EL (cell line): ENCODE measurements around the gene PCDHGB2.
"Not testable (repeated sequence)": the region's sequence is repeated elsewhere in the genome, so short reads cannot be mapped to it uniquely, and the experiment has no call there.

Source experiments
- DNase-seq: peaks from one replicate; pipeline ENCODE4 v3.0.0-alpha.2; 2016

PCDHGB2 gene

DNA sequence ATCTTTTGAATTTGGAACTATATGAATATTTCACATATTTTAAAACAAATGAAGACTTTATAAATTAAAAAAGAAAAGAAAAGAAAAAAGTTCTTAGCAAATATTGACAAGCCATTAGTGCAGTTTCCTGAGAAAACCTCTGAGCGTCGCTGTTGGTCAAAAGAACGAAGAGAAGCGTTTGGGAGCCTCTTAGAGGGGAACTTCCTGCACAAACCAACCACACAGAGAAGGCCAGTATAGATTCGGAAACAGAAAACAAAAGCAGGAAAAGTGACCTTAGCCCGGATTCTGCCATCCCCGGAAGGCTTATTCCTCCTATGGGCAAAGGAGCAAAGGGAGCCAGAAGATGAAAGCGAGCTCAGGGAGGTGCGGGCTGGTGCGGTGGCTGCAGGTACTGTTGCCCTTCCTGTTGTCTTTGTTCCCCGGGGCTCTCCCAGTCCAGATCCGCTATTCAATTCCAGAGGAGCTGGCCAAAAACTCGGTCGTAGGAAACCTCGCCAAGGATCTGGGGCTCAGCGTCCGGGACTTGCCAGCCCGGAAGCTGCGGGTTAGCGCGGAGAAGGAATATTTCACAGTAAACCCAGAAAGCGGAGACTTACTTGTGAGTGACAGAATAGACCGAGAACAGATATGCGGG lies at the start of gene PCDHGB2:
Gene PCDHGB2 (plus strand): TSS at position 205 of the 637 bp plus-strand sequence. CDS start 142 bp downstream, at position 347.
- DNase-seq = peak; percentile 68

- DNase-seq = no peak
Observed at GRCh38 chr5:141313711-141314110, 46.1 kb upstream of the PCDHGB2 start.

GRCh38 chr5:141316963-141317362 lies 42.8 kb upstream of the PCDHGB2 start:
- DNase-seq = not testable (repeated sequence)

- DNase-seq = peak; percentile 21
Observed at GRCh38 chr5:141319202-141319601, 40.6 kb upstream of the PCDHGB2 start.

DNA sequence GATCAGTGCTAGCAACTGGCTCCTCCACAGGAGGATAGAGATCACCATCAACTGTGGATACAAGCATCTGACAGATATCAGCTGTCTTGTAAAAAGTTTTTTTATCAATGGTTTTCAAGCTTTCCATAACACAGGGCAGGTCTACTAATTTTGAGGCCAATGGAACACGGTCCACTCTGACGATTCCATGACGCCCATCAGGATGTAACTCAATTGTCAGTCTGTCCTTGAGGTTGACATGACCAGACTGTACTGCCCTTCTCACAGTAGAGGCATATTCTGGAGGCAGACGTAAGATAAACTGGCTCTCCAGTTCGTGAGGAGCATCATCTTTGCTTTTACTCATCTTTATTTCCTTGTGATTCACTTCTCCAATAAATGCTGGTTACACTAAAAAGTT lies 40.1 kb upstream of the PCDHGB2 start:
- DNase-seq = no peak

- DNase-seq = peak; percentile 93
Observed at GRCh38 chr5:141320225-141321169, 39.3 kb upstream of the PCDHGB2 start, which contains the start of gene TAF7. Gene TAF7, minus strand, starts transcription at chr5:141320784. Its CDS starts 740 bp downstream, at chr5:141320044.

DNA sequence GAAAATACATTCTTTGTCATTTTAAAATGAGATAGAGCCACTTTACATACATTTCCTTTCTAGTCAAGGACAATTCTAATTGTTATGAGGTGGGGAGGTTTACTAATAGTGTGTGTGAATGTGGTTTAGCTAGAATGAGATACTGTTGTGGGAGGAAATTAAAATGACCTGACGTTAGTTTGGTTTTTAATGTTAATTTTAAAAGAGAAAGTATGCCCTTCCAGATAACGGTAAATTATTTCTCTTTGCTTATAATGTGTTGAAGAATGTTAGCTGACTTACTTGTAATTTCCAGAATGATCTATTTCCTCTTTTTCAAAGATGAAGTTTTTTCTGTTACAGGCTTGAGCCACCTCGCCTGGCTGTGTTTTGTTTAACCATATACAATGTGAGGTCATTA lies 37.5 kb upstream of the PCDHGB2 start:
- no peak for DNase-seq

DNA sequence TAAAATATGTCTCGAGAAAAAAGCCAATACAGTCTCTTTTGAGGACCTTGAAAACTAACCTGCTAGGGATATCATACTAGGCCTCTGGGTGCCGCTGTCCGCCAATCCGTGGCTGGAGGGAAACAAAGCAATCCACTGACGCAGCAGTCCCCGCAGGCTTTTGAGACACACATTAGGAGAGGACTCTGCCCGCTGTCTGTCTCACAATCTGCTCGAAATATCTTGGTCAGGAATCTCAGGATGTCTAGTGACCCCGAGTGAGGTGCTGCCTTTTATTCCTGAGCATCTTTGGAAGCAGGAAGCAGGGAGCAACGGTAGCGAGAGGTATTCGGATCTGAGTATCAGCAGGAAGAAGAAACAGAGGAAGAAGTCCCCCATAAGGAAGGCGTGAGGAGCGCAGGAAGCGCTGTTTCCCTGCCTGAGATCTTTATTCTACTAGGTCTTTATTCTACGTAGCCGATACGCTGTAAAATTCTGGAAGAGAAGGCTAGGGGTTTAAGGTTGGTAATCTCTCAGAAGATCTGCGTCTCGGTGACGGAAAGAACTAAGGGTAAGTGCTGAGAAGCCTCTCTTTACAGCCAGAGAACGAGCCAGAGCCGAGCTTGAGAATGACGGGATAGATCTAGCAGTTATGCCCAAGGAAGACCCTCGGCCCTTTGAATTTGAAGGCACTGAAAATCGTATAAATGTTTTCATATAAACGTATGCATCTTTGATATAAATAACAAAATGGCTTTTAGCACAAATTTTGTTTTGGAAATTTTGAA lies 33.5 kb upstream of the PCDHGB2 start:
- peak; percentile 77 for DNase-seq

DNA sequence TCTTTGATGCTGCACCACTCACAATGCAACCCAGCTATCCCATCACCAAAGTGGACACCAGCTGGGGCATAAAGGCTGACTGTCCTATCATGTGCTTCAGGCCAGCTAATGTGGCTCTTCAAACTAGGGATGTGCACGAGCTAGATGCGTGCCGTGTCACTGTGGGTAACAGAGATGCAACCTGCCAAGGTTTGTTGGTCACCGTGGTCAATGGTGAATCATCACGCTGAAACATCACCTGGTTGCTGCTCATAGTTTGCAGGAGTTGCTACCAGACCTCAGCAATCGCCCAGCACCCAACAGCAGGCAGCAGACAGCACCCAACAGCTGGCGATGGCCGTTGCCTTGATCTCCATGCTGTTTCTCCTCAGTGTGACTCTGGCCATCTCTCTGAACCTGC lies 31.6 kb upstream of the PCDHGB2 start:
- DNase-seq = no peak

- peak; percentile 61 for DNase-seq
Observed at GRCh38 chr5:141330299-141331080, 29.3 kb upstream of the PCDHGB2 start, which contains the start of gene PCDHGA1. Gene PCDHGA1, plus strand, starts transcription at chr5:141330514.

DNA sequence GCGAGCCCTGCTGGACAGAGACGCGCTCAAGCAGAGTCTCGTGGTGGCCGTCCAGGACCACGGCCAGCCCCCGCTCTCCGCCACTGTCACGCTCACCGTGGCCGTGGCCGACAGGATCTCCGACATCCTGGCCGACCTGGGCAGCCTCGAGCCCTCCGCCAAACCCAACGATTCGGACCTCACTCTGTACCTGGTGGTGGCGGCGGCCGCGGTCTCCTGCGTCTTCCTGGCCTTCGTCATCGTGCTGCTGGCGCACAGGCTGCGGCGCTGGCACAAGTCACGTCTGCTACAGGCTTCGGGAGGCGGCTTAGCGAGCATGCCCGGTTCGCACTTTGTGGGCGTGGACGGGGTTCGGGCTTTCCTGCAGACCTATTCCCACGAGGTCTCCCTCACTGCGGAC lies 27.2 kb upstream of the PCDHGB2 start:
- not testable (repeated sequence) for DNase-seq

GRCh38 chr5:141338538-141339306 lies 21.1 kb upstream of the PCDHGB2 start, which contains the start of gene PCDHGA2:
Gene PCDHGA2, plus strand, starts transcription at chr5:141338760.
- peak; percentile 60 for DNase-seq

GRCh38 chr5:141340781-141341354 lies 18.9 kb upstream of the PCDHGB2 start:
- not testable (repeated sequence) for DNase-seq

DNA sequence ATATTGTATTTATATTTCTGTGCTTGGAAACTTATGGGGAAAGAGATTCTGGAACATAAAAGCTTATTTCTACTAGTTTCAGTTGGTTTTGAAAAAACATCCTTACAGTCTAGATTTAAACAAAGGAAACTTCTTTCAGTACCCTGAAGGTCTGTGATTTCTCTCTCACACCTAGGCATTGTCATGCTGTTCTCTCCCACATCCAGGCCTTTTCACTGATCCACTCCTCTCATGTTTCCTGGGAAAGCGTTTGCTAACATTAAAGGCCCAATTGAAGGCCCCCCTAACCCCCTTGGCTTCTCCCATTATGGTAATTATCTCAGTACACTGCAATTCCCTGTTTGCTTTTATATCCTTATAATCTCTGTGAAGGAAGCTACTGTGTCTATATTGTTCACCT lies 17.0 kb upstream of the PCDHGB2 start:
- no peak for DNase-seq

GRCh38 chr5:141343242-141343952 lies 16.4 kb upstream of the PCDHGB2 start, which contains the start of gene PCDHGA3:
Gene PCDHGA3, plus strand, starts transcription at chr5:141343829. Its CDS starts 205 bp downstream, at chr5:141344034.
- DNase-seq = peak; percentile 43

GRCh38 chr5:141343953-141344463 lies 15.8 kb upstream of the PCDHGB2 start:
- no peak for DNase-seq

- no peak for DNase-seq
Observed at GRCh38 chr5:141345327-141345726, 14.5 kb upstream of the PCDHGB2 start.

- DNase-seq = not testable (repeated sequence)
Observed at GRCh38 chr5:141346017-141346416, 13.8 kb upstream of the PCDHGB2 start.

- peak; percentile 76 for DNase-seq
Observed at GRCh38 chr5:141349917-141350619, 9.7 kb upstream of the PCDHGB2 start, which contains the start of gene PCDHGB1. Gene PCDHGB1, plus strand, starts transcription at chr5:141350099. Its CDS starts 162 bp downstream, at chr5:141350261.
